GM21390 (cell line): ENCODE measurements around the gene KIF18B.

ENCODE experiments used
- ATAC-seq: cut with Tn5 transposase; IDR thresholded peaks from one replicate; pipeline ENCODE4 v1.9.1; 2021; ENCODE audit not compliant: unreplicated experiment

KIF18B gene

GRCh38 chr17:44947461-44948314 lies at the start of gene KIF18B:
Gene KIF18B, minus strand, starts transcription at chr17:44947773. Its CDS starts 11,429 bp downstream, at chr17:44936344.
- peak; percentile 85 for ATAC-seq

- ATAC-seq: no peak
Measured at GRCh38 chr17:44996304-44996703, 48.7 kb upstream of the KIF18B start.

DNA sequence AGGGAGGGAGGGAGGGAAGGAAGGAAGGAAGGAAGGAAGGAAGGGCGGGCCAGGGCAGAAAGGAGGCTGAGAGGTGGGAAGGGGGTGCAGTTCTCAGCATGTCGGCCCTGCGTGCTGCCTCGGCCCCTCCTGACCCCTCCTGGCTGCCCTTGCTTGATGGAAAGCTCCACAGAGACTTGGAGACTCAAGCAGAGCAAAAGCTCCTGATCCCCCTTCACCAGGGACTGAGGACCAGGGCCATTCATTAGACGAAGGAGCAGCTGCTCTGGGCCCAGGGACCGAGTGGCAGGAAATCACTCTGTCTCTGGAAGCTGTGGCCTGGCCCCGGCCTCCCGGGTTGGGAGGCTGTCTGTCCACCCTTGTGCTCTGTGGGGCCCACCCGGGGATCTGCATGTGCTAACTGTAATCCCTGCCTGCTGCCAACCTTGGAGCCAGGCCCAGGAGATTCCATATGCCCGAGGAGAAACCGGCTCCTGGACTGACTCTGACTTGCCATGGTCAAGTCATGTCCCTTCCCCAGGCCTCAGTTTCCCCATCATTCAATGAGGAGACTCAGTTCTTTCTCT lies 47.9 kb upstream of the KIF18B start:
- no peak for ATAC-seq

DNA sequence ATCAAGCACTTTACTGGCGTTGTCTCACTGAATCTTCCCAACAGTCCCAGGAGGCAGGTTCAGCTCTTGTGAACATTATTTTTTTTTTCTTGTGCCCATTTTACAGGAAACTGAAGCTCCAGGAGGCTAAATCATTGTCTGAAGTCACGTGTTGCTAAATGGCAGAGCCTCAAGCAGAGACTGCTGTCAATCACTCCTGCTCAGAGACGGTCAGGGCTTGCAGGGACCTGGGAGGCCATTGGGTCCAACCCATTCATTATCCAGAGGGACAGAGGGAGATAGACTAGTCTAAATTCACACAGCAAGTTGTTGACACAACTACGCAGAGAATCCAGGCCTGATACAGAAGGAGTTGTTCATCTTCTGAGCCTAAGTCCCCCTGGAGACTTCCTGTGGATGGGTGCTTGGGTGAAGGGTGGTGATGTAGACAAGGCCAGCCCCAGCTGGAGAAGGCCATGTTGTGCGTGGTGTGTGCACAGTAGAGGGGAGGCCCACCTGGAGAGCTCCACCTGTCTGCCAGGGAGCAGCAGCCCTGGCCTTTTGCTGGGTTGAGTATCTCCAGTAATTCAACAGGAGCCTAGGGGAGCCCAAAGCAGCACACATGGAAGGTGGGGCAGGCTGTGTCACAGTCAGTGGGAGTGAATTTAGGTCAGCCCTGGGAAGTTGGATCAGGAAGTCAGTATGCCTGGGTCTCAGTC lies 44.8 kb upstream of the KIF18B start:
- ATAC-seq: no peak

DNA sequence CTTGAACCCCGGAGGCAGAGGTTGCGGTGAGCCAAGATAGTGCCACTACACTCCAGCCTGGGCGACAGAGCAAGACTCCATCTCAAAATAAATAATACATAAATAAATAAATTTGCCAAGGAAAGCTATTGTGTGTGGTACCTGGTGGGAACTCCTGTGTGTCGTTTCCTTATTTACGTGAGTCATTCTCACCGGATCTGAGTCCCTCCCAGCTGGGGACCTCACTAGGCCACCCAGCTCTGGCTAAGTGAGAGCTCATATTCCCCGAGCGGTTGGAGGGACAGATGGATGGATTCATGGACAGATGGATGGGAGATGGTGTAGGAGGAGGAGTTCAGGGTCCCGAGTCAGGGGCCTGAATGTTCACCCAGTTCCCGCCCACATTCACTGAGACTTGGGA lies 43.4 kb upstream of the KIF18B start:
- no peak for ATAC-seq

GRCh38 chr17:44989552-44990138 lies 42.1 kb upstream of the KIF18B start:
- ATAC-seq: no peak

GRCh38 chr17:44988044-44988942 lies 40.7 kb upstream of the KIF18B start:
- ATAC-seq: no peak

DNA sequence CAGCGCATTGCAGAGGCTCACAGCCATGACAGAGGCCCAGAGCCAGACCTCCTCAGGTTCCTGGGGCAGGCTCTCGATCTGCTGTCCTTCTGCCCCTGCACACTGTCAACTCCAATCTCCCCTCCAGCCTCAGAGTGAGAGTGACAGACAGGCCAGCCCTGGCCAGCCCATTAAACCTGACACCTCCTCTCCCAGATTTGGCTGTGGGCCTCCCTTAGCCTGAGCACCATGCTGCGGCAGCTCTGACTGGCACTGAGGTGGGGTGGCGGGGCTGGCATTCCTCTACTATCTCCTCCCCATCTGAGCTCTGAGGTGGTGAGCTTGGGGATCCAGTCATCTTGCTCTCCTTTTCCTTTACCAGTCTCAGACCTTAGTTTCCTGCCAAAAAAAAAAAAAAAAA lies 36.0 kb upstream of the KIF18B start:
- no peak for ATAC-seq

DNA sequence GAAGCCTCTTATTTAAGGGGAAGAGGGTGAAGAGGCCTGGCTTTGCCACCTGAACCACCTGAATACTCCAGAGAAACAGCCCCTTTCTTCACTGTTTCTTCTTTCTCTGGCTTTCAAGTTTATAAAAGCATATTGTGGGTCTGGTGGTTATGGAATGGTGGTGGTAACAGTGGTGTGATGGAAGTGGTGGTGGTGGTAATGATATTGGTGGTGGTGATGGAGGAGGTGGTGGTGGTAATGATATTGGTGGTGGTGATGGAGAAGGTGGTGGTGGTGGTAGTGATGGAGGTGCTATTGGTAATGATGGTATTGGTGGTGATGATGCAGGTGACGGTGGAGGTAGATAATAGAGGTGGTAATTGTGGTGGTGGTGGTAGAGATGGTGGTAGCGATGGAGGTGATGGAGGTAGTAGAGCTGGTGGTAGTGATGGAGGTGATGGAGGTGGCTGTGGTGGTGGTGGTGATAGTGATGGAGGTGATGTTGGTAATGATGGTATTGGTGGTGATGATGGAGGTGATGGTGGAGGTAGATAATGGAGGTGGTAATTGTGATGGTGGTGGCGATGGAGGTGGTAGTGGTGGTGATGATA lies 34.6 kb upstream of the KIF18B start:
- no peak for ATAC-seq

GRCh38 chr17:44981221-44981968 lies 33.8 kb upstream of the KIF18B start:
- no peak for ATAC-seq

DNA sequence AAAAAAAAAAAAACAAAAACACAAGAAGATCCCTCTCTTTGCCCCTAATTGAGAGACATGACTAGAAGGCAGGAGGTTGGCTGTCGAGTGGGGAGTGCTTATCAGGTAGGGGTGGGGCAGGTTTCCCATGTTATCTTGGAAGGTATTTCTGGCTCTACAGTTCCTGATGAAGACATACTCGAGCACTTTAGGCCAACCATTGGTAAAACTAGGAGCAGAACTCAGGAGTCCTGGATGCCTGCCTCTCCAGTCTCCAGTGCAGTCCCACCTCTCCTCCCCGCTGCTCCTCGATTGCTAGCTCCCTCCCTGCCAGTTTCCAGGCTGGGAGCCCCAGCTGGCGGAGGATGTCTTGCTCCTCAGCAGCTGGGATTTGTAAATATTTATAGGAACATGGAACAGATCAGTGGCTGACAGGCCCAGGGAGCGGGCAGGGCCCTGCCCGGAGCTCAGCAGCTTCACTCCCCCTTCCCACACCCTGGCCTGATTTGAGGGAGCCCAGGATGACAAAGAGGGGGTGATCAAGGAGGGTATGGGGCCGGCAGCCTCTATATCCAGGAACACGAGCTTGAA lies 31.9 kb upstream of the KIF18B start:
- ATAC-seq: no peak

DNA sequence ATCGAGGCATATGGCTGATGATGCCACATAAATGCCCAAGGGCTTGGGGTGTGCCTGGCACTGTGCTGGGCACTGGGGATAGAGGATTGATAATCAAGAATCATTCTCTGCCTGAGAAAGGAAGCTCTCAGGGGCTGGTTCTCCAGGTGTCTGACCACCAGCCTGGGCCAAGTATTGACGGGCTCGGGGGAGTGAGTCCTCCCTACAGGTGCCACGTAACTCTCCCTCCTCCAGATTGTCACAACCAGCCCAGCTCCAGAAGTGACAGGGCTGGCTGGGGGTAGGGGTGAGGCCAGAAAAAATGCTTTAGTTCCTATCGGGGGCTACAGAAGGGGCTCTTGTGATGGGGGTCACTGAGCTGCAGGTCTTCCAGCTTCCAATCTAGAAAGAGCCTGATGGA lies 31.2 kb upstream of the KIF18B start:
- ATAC-seq: no peak

- ATAC-seq: no peak
Measured at GRCh38 chr17:44977814-44978550, 30.4 kb upstream of the KIF18B start.

DNA sequence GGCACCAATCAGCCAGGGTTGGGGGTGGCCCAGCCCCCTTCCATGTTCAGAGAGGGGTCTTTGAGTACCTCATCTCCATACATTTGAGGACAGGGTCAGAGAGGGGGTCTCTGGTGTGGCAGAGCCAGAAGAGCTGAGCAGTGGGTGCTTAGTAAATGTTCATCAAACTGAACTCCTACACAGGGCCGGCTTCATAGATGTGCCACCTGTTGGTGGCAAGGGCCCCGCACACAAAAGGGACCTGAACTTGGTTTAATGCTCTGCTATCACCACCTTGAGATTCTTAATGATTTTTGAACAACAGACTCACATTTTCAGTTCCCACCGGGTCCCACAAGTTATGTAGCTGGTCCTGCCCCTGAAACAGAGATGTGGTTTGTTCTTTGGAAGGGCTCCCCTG lies 29.5 kb upstream of the KIF18B start:
- ATAC-seq: no peak

GRCh38 chr17:44976206-44976605 lies 28.6 kb upstream of the KIF18B start:
- ATAC-seq: no peak

DNA sequence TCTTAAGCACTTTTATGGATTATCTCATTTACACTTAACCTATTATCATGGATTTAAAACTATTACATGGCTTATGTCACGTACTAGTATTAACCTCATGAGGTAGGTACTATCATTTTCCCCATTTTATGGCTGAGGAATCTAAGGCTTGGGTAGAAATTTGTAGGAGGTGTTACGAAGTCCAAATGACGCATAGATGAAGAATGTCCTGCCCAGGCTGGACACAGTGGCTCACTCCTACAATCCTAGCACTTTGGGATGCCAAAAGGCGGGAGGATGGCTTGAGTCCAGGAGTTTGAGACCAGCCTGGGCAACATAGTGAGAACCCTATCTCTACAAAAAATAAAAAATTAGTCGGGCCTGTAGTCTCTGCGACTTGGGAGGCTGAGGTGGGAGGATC lies 25.4 kb upstream of the KIF18B start:
- no peak for ATAC-seq

GRCh38 chr17:44971776-44972483 lies 24.4 kb upstream of the KIF18B start:
- ATAC-seq: no peak
